Ramos (cell line): ENCODE results near the gene ATP2B3.

Experiments
- in situ Hi-C: fragments of 300-500 bp; cut with MboI; formaldehyde crosslinking; loops from one replicate; pipeline ENCODE4 v1.14.3; 2022; ENCODE audit warnings: low sequenced_read_pairs; ENCODE audit not compliant: unreplicated experiment

ATP2B3 gene

DNA sequence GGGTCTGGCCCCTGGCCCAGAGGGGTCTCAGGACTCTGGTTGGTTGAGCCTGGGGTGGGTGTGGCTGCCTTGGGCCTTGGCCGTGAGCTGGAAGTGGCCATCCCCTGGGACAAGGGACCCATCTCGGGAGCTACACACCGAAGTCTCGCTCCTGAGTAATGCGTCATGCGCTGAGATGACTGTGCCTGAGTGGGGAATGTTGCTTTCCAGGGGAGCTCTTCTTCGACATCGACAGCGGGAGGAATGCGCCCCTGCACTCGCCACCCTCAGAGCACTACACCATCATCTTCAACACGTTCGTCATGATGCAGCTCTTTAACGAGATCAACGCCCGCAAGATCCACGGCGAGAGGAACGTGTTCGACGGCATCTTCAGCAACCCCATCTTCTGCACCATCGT is 43.0 kb downstream of the ATP2B3 start:
- in situ Hi-C loops = no loop called here

DNA sequence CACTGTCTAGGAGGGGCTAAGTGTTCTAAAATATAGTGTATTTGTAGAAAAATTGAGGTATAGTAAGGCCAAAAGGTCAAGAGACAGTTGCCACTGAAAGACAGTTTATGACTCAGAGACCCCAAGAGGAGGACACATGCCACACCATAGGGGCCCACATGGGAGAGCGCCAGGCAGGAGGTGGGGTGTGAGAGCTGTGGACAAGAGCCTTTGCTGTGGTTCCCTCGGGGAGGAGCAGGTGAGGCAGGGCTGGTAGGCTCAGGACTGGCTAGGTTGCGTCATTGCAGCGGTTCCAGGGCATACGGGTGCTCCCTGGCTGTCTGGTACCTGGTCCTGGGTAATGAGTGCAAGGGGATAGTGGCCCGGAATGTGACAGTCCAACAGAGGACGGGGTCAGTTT is 43.9 kb downstream of the ATP2B3 start:
- in situ Hi-C loops = no loop called here

DNA sequence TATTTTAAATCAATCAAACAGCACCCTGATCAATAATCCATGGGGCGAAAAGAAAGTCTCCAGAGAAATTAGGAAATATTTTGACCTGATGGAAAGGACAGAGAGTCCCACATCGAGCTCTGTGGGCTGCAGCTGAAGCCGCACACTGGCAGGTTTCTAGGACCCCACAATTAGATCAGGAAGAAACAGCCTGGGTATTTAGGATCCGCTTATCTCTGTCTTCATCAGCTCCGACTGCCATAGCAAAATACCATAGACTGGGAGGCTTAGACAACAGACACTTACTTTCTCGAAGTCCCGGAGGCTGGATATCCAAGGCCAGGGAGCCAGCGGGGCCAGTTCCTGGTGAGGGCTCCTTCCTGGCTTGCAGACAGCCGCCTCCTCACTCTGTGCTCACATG is 45.1 kb downstream of the ATP2B3 start:
- in situ Hi-C loops = no loop called here

DNA sequence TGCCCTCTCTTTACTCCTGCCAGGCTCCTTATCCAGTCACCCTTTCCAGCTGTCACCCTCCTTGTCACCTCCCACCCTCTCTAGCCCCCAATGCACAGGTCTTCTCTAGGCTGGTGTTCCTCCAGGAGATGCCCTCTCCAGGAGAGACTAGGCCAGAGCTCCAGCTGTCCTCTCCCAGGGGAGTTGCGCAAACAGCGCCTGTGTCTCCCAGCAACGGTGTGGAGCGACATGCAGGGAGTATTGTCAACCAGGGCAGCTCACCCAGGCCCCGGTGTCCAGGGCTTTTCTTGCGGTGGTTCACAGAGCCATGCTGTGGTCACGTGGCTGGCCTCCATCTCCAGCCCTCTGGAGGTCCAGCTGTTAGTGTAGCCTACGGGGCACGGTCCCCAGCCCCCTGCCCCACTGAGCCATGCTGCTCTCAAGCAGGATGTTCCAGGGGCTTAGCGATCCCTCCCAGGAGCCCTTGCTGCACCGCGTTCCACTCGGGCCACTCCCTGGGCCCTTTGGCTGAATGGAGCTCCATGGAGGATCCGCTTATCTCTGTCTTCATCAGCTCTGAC is 46.7 kb downstream of the ATP2B3 start:
- in situ Hi-C loops = no loop called here

DNA sequence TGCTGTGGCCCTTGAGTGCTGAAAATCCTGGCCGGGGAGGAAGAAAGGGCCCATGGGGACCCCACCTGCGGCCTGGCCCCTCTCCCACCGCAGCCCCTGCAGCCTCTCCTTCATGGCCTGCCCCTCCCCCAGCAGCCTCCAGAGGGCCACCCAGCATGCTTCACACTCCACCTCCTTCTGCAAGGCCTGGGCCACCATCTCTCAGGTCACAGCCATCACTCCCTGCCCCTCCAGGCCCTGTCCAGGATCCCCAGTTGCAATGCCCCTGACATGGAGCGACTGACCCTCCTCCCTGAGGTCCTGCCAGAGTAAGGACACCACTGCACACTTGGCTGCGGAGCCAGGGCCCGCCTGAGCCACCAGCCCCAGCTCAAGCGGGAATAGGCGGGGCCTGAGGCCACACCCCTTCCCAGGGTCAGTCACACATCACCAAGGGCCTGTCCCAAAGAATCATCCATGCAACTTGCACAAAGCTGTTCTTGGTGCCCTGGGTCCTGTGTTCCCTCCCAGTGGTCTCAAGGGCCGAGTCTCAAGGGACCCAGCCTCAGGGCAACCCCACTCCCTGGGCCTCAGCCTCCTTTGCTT is 48.6 kb downstream of the ATP2B3 start:
- in situ Hi-C loops = no loop called here

DNA sequence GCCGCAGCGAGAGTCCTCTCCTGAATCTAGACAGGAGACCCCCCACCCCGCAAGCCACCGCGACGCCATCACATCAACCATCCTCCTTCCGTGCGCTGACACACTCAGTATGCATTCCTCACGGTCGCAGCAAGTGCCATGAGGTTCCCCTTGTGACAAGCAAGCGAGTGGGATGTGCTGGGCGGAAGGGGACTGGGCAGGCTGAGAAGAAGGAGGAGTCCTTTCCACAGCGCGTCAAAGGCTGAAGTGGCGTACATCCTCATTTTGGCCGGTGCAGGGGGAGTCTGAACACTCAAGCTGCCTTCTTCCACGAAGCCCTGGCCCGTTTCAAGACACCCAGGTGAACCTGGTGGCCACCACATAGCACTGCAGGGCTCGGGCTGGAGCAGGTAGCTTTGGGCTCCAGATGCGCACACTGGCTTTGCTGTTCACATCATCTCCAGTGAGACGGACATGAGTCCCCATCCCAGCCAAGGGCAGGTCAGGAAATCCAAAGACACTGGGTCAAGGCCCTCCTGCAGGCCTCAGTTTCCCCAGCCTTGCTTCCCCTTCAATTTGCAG is 51.1 kb downstream of the ATP2B3 start:
- in situ Hi-C loops = no loop called here

DNA sequence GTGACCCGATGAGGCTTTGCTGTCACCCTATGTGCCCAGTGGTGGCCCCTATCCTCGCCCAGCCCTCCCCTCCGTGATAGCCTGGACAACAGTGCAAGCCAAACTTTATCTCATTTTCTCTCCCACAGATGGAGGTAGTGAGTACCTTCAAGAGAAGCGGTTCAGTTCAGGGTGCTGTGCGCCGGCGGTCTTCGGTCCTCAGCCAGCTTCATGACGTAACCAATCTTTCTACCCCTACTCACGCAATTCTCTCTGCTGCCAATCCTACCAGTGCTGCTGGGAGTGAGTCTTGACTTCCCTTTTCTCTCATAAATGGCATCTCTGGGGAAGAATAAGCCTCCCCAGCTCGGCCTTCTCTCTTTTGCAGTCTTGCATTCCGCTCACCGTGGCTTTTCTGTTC is 52.0 kb downstream of the ATP2B3 start:
- in situ Hi-C loops = no loop called here

DNA sequence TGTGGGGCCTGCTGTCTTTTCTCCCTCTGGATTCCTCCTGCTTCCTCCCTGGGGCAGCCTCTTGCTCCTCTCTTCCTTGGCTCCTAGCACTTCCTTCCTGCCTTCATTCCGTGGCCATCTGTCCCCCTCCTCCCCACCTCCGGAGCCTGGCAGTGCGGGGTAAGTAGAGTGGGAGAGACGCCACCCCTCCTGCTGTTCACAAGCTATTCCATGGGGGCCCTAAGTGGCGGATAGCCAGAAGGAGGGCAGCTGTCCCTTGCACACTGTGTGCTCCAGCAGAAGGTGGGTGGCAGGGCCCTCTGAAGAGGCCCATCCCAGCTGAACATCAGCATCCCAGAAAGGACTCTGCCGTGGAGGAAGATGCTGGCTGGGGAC is 54.1 kb downstream of the ATP2B3 start:
- in situ Hi-C loops = no loop called here

DNA sequence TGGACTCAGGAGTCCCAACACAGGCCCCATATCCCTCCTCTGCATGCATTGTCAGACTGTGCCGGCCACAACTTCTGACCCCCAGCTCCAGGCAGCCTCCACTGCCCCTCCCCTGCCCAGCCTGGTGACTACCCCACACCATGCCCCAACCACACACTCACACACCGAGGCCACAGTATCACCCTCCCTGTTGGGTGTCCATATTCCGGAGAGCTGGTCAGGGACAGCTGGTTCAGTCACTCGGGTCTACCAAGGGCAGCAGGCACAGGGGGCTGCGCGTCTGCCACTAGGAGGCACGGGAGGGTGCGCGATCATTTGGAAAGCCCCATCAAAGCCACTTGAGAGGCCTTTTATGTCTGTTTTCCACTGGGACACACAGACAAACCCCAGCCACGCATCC is 55.2 kb downstream of the ATP2B3 start:
- in situ Hi-C loops = no loop called here

DNA sequence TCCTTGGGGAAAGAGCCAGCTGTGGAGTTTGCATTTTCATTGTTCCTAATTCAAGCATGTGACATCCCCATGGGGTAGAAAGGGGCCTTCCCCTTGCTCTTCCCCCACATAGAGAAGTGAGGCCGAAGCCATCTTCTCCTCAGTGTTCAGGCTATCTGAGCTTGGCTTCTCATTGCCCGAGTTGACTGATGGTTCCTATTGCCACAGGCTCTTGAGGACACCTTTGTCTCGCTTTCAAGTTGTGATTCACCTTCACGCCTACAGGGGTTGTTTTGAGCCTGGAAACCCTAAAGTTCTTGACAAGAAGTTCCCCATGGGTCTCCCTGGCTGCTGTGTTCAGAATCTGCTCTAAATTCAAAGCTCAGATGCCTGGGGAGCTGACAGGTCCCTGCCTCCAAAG is 56.5 kb downstream of the ATP2B3 start:
- in situ Hi-C loops = no loop called here

DNA sequence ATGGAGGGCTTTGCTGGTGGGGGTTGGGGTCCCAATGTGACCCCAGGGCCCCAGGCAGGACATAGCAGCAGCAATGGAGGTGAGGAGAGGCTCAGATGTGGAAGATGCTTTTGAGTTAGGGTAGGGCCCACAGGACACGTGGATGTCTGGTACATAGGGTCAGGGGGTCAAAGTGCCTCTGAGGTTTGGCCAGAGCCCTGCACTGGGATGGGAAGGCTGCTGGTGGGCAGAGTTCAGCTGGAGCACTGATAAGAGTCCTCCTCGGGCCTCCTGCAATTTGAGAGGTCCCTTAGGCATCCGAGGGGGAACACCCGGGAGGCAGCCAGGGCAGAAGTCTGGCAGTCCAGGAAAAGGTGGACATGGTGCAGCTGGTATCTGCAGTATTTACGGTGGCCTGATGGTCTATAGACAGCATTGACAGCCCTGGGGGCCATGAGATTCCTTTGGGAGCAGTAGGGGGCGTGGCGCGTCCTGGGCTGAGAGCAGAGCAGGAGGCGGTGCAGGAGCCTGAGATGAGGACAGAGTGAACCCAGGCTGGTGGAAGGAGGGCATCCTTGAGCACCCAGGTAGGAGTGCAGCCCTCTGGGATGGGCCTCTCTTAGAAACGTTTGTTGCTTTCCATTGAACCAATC is 58.9 kb downstream of the ATP2B3 start:
- in situ Hi-C loops = no loop called here

DNA sequence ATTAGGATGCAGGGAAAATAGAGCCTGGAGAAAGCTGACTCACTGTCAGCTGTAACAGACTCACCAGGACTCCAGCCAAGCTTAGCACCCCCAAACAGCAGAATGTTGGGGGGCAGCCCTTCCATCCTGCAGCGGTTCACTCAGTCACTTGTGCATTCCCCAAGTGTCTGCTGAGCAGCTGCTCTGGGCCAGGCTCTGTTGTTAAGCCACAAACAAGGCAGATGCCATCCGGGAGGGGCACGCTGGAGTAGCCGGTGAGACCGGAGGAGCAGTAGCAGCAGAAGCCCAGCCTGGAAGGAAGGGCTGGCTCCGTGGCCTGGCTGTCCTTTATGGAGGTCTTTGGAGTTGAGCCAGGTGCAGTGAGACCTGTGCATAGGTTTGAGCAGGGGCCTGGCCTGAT is 59.5 kb downstream of the ATP2B3 start:
- in situ Hi-C loops = no loop called here

DNA sequence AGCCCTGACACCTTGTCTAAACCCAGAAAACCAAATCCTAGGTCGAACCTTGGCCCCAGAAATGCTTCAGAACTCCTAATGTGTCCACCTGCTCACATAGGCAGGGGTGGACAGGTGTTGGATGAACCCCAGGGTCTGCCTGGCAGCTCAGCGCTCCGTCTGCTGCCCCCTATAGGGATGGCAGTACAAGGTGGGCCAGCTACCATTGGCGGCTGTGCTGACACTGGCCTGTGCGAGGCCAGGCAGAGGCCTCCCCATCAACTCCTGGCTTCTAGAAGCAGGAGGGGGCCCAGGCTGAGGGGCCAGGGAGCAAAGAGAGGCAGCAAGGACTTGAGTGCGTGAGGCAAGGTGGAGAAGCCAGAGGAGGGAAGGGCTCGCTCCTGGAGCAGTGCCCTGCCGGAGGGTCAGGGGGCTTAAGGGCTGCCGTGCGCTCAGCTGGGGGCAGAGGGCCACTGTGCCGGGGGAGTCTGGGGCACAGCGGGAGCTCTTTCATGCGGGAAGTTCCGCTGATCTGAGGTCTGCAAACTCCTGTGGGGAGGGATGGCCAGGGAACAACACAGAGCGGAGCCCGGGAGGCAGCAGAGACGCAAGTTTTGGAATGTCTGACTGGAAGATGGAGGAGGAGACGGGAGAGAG is 60.9 kb downstream of the ATP2B3 start:
- in situ Hi-C loops = no loop called here

DNA sequence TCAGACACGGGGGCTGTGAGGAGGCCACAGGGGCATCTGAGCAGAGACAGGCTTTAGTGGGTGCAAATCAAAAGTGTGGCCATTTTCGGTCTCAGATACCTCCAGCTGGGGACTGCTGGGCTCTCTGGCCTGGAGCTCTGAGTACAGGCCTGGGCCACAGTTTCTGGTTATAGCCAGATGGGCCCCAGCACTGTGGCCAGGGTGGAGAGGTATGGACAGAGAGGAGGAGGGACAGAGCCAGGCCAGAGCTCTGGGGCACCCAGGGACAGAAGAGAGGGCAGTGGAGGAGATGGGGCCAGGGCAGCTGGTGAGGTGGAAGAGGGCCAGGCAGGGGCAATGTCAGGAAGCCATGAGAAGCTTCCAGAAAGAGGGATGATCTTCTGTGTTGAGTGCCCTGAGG is 61.4 kb downstream of the ATP2B3 start:
- in situ Hi-C loops = no loop called here

DNA sequence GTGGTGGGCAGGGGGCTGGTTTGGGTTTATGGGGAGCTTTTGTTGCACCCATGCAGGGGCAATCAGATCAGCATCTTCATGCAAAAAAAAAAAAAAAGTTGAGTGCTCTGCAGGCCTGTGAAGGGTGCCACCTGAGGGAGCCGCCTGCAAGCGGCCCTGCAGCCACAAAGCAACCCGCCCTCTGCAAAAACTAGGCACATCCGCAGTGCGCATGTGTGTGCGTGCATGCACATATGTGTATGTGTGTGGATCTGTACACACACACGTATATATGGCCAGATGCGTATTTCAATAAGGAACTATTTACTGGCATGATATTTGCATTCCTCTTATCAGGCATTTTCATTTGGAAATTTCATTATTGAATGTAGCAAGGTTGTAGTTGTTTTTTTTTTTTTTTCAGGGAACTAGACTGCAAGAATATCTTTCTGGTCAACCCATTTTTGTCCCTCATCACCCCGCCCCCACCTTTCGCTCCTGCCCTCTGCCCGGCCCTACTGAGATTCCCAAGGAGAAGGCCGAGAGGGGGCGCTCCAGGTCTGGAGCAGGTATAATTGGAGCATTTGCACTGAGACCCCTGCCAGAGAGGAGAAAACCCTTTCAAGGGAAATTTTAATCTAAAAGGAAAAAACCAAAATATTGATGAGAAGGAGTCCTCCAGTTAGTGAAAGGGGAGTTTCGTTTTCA is 63.4 kb downstream of the ATP2B3 start:
- in situ Hi-C loops = no loop called here

DNA sequence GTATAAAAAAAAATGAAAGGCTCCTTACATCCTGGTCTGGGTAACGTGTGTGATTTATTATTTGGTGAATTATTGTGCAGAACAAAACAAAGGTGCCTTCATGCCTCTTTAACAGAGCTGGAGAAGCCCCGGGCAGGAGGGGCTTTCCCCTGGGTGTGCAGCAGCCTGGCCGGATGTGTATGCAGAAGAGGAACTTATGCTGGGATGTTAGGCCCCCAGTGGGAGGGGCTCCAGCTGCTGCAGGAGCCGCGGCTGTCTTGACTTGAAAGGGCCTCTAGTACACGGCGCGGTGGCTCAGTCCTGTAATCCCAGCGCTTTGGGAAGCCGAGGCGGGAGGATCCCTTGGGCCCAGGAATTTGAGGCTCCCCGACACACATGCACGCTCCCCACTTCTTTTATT is 65.5 kb downstream of the ATP2B3 start:
- in situ Hi-C loops = no loop called here

DNA sequence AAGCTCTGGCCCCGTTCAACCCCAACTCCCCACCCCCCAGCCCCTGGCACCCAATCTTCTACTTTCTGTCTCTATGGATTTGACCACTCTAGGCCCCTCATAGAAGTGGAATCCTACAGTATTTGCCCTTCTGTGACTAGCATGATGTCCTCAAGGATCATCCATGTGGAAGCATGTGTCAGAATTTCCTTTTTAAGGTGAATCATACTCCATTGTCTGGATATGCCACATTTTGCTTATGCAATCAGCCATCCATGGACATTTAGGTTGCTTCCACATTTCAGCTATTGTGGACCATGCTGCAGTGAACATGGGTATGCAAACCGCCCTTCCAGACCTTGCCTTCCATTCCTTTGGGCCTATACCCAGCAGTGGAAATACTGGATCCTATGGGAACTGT is 66.0 kb downstream of the ATP2B3 start:
- in situ Hi-C loops = no loop called here

DNA sequence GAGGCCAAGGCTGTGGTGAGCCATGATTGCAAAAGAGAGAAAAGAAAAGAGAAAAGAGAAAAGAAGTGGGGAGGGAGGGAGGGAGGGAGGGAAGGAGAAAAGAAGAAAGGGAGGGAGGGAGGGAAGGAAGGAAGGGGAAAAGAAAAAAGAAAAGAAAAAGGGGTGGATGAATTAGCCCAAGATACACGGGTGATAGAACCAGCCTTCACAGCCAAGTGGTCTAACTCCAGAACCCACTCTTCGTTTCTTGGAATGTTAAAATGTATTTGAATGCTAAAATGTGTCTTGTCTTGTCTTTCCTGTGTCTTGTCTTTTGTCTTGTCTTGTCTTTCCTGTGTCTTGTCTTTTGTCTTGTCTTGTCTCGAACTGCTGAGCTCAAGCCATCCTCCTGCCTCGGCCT is 68.4 kb downstream of the ATP2B3 start:
- in situ Hi-C loops = no loop called here

DNA sequence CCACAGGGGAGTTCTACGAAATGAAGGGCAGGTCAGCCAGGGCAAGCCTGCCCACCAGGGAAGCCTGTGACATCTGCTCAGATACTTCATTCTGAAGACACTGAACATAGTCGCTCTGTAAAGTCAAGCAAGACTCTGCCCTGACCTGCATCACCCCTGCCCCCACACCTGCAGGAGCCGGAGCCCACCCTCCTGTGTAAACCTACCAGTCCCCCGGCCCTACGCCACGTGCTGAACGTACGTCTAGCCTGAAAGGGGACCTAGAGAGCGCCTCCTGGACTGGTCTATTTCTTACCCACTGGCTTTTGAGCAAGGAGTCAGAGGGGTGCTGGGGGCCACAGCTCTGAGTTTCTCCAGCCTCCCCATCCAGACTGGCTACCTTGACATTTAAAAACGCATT is 69.9 kb downstream of the ATP2B3 start:
- in situ Hi-C loops = no loop called here

DNA sequence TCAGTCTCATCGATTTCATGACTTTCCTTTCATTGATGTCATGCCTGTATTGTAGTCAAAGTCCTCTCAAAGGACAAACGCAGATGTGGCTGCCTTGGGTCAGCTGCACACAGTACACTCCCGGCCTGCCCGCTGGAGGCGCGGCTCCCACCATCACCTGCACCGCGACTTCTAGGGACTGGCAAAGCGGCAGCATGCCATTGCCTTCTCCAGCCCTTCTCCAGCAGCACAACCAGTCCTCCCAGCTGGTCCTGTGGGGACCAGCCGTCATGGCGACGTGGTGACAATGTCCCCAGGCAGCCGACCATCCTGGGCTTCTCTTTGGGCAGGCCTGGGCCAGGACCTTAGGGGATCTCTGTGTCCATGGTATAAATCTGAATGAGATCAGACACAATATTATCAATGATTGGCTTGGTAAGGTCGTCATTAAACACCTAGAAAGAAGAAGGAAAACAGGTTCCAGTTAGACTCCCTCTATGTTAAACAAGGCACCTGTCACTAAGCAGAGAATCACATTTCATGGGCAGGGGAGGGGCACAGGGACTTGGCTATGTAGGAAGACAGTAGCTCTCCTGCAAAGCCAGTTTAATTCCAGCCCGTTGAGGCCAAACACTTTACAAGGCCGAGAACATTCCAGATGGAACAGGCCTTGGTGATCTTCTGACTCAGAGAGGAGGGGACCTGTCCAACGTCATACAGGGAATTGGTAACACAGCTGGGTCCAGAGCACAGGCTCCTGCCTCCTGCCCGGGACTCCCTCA is 70.8 kb downstream of the ATP2B3 start:
- in situ Hi-C loops = no loop called here
